ENCODE data around the gene RBM34.

DNA sequence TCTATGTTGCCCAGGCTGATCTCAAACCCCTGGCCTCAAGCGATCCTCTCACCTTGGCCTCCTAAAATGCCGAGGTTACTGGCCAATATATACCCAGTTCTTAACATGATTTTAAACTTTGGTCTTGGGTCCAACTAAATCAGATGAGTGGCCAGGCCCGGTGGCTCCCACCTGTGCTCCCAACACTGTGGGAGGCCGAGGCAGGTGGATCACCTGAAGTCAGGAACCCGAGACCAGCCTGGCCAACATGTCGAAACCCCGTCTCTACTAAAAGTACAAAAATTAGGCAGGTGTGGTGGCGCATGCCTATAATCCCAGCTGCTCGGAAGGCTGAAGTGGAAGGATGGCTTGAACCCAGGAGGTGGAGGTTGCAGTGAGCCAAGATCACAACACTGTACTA lies 62.1 kb downstream of the RBM34 start:
- TF ChIP-seq CTCF (IDR thresholded peaks at IDR 0.05; ENCODE audit: low read depth, low read length, poor library complexity, severe bottlenecking): no peak
- TF ChIP-seq EZH2phosphoT487 (IDR thresholded peaks at IDR 0.05; ENCODE audit: borderline replicate concordance, low read length): no peak

All from DOHH2 (cell line).